Esophagus squamous epithelium (tissue), 5 donors: ENCODE measurements around the gene PRPF39. TPM values are rescaled to one million over a fixed set of nuclear protein-coding genes. Genes with fewer than 3 reads are reported as not detected.

Experiments used
- DNase-seq: peaks from one replicate; lab custom pipeline; 2025; lab: John Stamatoyannopoulos, UW
- H3K27ac ChIP-seq, 4 donors: fragments of 200-600 bp; sonication (generic); one replicate each; pipeline ENCODE4 v1.5.1; 2016 to 2019; ENCODE audit warnings: mild to moderate bottlenecking in 1 of 4
- H3K27me3 ChIP-seq, 4 donors: fragments of 200-600 bp; sonication (generic); 1 replicate in 3 of 4; 2 replicates in 1 of 4; pipeline versions ENCODE4 v1.5.1 to v1.6.0; 2017 to 2021; ENCODE audit warnings: antibody characterized with exemption in 1 of 4
- H3K36me3 ChIP-seq, 3 donors: fragments of 200-600 bp; sonication (generic); one replicate each; pipeline ENCODE4 v1.5.1; 2016 to 2019
- H3K4me1 ChIP-seq, 3 donors: fragments of 200-600 bp; sonication (generic); one replicate each; pipeline ENCODE4 v1.5.1; 2017 to 2019
- H3K4me3 ChIP-seq, 4 donors: fragments of 200-600 bp; sonication (generic); 1 replicate in 3 of 4; 2 replicates in 1 of 4; pipeline ENCODE4 v1.5.1; 2016 to 2019; ENCODE audit warnings: mild to moderate bottlenecking in 2 of 4, moderate library complexity in 1 of 4
- H3K9me3 ChIP-seq, 3 donors: fragments of 200-600 bp; sonication (generic); one replicate each; pipeline ENCODE4 v1.5.1; 2016 to 2019
- POLR2A ChIP-seq, 4 donors: fragments of 450-650 bp; IDR thresholded peaks; one replicate each; pipeline ENCODE4 v1.6.1; 2017; ENCODE audit warnings: antibody characterized with exemption in 4 of 4, mild to moderate bottlenecking in 4 of 4, moderate library complexity in 3 of 4
- WGBS, 2 donors: methylation state at CpG; one replicate each; pipeline ENCODE4 v1.1.5; 2018; 5-methylcytosine and 5-hydroxymethylcytosine counted together
- intact Hi-C: fragments of 100-400 bp; cut with DNase I; formaldehyde crosslinking; loops from one replicate; pipeline ENCODE4 v1.15.0; 2022
- total RNA-seq, 4 donors: library from RNA; depleted of rRNA; stranded (reverse); fragments of >200 nt; gene quantifications; one replicate each; pipeline ENCODE4 v1.1.0, GENCODE V29; 2016
- TF ChIP-seq, protein P1 (sequence below), 6 experiments: fragments of 450-650 bp in 4 of 6; fragments of 200-600 bp in 2 of 6; sonication (generic) in 2 of 6; IDR thresholded peaks; one replicate each; pipeline ENCODE4 v1.5.1; 2016 to 2019; ENCODE audit warnings: antibody characterized with exemption in 6 of 6, mild to moderate bottlenecking in 4 of 6, moderate library complexity in 4 of 6
- donor health status: DM: yes; HTN: yes; CAD: no.

The PRPF39 gene
- total RNA-seq, 4 donors from 2014 or later: 6.9 to 39.9 (median 19.2) TPM

DNA sequence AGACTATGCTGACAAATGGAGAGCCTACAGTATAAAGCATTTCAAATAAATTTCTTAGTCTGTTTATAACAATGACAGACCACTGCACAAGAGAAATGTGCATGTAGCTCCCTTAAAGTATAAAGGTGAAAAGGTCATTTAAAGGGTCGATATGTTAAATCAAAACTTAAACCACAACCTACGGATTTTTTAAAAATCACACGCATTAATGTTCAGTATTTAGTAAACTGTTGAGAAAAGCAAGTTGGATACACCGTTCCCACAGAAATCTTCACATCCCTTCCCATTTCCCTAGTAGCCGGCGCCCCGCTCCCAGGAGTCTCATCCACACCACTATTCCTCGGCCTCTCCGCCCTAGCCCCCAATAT, 49.8 kb downstream of the PRPF39 start:
- no peak for TF ChIP-seq POLR2A (IDR thresholded peaks at IDR 0.05)
- TF ChIP-seq, protein P1, sequence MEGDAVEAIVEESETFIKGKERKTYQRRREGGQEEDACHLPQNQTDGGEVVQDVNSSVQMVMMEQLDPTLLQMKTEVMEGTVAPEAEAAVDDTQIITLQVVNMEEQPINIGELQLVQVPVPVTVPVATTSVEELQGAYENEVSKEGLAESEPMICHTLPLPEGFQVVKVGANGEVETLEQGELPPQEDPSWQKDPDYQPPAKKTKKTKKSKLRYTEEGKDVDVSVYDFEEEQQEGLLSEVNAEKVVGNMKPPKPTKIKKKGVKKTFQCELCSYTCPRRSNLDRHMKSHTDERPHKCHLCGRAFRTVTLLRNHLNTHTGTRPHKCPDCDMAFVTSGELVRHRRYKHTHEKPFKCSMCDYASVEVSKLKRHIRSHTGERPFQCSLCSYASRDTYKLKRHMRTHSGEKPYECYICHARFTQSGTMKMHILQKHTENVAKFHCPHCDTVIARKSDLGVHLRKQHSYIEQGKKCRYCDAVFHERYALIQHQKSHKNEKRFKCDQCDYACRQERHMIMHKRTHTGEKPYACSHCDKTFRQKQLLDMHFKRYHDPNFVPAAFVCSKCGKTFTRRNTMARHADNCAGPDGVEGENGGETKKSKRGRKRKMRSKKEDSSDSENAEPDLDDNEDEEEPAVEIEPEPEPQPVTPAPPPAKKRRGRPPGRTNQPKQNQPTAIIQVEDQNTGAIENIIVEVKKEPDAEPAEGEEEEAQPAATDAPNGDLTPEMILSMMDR (IDR thresholded peaks at IDR 0.05): no peak
- WGBS, 2 donors: 1% methylated on average over 9 of the region's 9 CpGs
- Histone ChIP-seq H3K9me3 (no peaks in the 10 kb centered on the region), H3K4me3 (peak overlapping the region; percentile 58 to 96 (median 81)), H3K27me3 (no peaks in the 10 kb centered on the region), H3K4me1 (peaks cover 0 to 47% (median 24%) of the 10 kb centered on the region in 3 donors), H3K27ac (peak overlapping the region; percentile 82 to 94 (median 93)), H3K36me3 (peaks cover 0 to 11% (median 4%) of the 10 kb centered on the region in 3 donors)
- no peak for DNase-seq
- intact Hi-C loops: loop anchor here (2.0 to 10.0 kb wide), 2 partner anchors 49 to 121 kb away; partner anchors contain the start of genes MIS18BP1 and PRPF39

DNA sequence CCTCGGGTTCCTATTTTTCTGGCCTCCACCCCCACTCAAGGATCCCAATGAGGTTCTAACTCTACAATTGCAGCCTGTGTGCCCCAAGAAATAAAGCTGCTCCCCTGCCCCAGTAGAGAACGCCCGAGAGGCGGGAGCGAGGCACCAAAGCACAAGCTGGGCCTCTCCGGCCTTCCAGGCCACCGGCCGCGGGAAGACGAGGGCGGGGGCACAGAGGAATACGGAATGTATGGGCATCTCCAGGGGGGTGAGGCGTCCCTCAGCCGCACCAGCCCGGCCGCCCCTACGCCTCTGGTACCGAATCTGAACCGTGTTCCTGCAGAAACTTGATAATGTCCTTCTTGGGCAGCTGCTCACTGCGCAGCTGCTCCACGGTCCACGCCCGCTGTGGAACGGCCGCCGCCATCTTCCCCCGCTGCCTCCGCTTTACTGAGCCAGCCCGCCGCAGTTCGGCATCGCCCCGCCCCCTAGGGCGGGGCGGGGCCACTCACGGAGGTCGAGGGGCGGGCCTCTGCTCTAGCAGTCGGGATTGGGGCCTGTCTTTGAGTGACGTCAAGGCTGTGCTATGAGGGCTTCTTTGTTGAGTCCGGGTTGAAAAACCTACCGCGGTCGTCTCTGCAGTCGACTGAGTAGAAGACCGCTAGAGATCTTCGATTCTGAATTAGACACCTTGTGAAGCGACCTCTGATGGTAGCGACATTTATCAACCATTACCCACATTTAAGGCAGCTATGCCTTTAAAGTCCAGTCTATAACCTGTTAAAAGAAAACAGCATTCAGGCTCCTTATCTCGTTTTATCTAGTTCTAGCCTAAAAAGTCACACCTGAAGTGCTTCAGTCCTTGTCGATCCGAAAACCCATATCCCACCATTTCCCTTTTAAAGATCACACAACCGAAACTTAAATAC, 50.4 kb downstream of the PRPF39 start, which contains the start of gene FKBP3:
TSS of gene FKBP3 (minus strand) at position 431 of the 908 bp plus-strand sequence. CDS start at position 406, 25 bp downstream.
- DNase-seq: peak; percentile 93
- Histone ChIP-seq H3K4me1 (peaks cover 0 to 47% (median 24%) of the 10 kb centered on the region in 3 donors), H3K9me3 (no peaks in the 10 kb centered on the region), H3K36me3 (peaks cover 0 to 5% (median 2%) of the 10 kb centered on the region in 3 donors), H3K27ac (peak within 1 kb of the TSS; percentile 82 to 94 (median 93)), H3K27me3 (no peaks in the 10 kb centered on the region), H3K4me3 (peak within 1 kb of the TSS; percentile 58 to 96 (median 81))
- peak in 2 of 4 donors; percentile 64 to 66 for TF ChIP-seq POLR2A (IDR thresholded peaks at IDR 0.05)
- TF ChIP-seq, protein P1 (IDR thresholded peaks at IDR 0.05): peak in 1 of 6 experiments; percentile 10
- 0% methylated on average over 10 to 20 of the region's 53 CpGs for WGBS, 2 donors
- intact Hi-C loops: loop anchor here (2.0 to 10.0 kb wide), 2 partner anchors 50 to 120 kb away; partner anchors contain the start of genes MIS18BP1 and PRPF39

DNA sequence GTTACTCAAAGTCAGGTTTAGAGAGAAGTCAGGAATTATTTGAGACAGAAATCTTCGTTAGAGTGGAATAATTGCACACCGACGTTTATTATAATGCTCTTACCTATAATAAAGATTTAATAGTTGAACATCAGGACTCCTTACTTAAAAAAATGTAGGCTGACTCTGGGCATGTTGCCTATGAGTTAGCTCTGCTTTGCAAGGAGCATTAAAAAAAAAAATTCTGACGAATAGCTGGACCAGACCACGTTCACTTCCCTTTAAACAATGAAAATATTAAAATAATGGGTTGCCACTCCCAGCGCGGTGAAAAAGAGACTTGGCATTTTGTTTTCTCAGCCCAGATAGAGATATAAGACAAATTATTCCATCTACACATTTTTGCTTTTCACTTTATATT, 51.2 kb downstream of the PRPF39 start:
- H3K27me3 ChIP-seq: no peaks in the 10 kb centered on the region
- 0 to 1% methylated on average over 7 of the region's 7 CpGs for WGBS, 2 donors
- H3K36me3 ChIP-seq: no peaks in the 10 kb centered on the region
- H3K27ac ChIP-seq: peak overlapping the region; percentile 82 to 94 (median 93)
- peaks cover 0 to 47% (median 24%) of the 10 kb centered on the region in 3 donors for H3K4me1 ChIP-seq
- H3K9me3 ChIP-seq: no peaks in the 10 kb centered on the region
- TF ChIP-seq POLR2A (IDR thresholded peaks at IDR 0.05): no peak
- TF ChIP-seq, protein P1 (IDR thresholded peaks at IDR 0.05): no peak
- intact Hi-C loops: loop anchor here (2.0 to 10.0 kb wide), 3 partner anchors 50 to 173 kb away; partner anchors contain the start of genes KLHL28, MIS18BP1, PRPF39 and TOGARAM1
- H3K4me3 ChIP-seq: peak overlapping the region; percentile 58 to 96 (median 81)
- no peak for DNase-seq

DNA sequence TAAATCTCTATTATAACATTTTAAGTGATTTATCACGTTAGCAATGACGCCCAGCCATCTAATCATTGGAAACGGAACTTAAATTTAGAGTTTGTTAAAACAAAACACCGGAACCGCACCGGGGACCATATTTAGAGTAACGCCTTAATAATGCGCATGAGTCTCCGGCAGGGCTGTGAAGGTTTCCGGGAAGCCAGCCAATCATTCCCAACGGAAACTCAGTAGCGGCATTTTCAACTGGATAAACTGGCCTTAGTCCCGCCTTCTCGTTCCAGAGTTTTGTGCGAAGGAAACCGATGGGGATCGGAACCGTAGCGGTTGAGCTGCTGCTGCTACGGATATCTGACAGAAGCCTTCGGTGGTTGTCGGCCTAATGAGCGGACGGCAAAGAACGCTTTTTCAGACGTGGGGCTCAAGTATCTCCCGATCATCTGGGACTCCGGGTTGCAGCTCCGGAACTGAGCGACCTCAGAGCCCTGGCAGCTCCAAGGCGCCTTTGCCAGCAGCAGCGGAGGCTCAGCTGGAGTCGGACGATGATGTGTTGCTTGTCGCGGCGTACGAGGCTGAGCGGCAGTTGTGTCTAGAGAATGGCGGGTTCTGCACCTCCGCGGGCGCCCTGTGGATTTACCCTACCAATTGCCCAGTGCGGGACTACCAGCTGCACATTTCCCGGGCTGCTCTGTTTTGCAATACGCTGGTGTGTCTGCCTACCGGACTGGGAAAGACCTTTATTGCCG, 51.9 kb downstream of the PRPF39 start, which contains the start of gene FANCM:
TSS of gene FANCM (plus strand) at position 272 of the 737 bp plus-strand sequence. CDS start at position 374, 102 bp downstream.
- peak within 1 kb of the TSS; percentile 82 to 94 (median 93) for H3K27ac ChIP-seq
- 0% methylated on average over 17 to 25 of the region's 48 CpGs for WGBS, 2 donors
- TF ChIP-seq, protein P1 (IDR thresholded peaks at IDR 0.05): no peak
- peak in 1 of 4 donors; percentile 47 for TF ChIP-seq POLR2A (IDR thresholded peaks at IDR 0.05)
- no peaks in the 10 kb centered on the region for H3K9me3 ChIP-seq
- DNase-seq: peak; percentile 66
- H3K4me1 ChIP-seq: peaks cover 0 to 47% (median 24%) of the 10 kb centered on the region in 3 donors
- intact Hi-C loops: loop anchor here (2.0 to 10.0 kb wide), 3 partner anchors 51 to 174 kb away; partner anchors contain the start of genes KLHL28, MIS18BP1, PRPF39 and TOGARAM1
- peak within 1 kb of the TSS; percentile 58 to 96 (median 81) for H3K4me3 ChIP-seq
- no peaks in the 10 kb centered on the region for H3K27me3 ChIP-seq
- H3K36me3 ChIP-seq: no peaks in the 10 kb centered on the region
